H9 (cell line): ENCODE data around the gene SEC22B. TPM values are rescaled to one million over a fixed set of nuclear protein-coding genes. Genes with fewer than 3 reads are reported as not detected.
"Not testable (repeated sequence)": the region's sequence is repeated elsewhere in the genome, so short reads cannot be mapped to it uniquely, and the experiment has no call there.

Experiments
- DNase-seq: peaks from one replicate; pipeline ENCODE4 v3.0.0-alpha.2; 2017
- H2AFZ ChIP-seq: one replicate; pipeline ENCODE4 v1.6.1; 2013; ENCODE audit warnings: mild to moderate bottlenecking, low read length, control low read depth, moderate library complexity
- H2AK5ac ChIP-seq: 2 replicates; pipeline ENCODE4 v1.6.1; 2013; ENCODE audit warnings: low read length, control low read depth, mixed read lengths; ENCODE audit not compliant: insufficient read length
- H2BK120ac ChIP-seq: one replicate; pipeline ENCODE4 v1.6.1; 2013; ENCODE audit warnings: low read depth, mild to moderate bottlenecking, low read length, control low read depth, inconsistent platforms; ENCODE audit not compliant: poor library complexity, severe bottlenecking
- H2BK12ac ChIP-seq: 2 replicates; pipeline ENCODE4 v1.6.1; 2013; ENCODE audit warnings: low read length, control low read depth, mixed read lengths, low read depth; ENCODE audit not compliant: insufficient read length
- H2BK15ac ChIP-seq: 2 replicates; pipeline ENCODE4 v1.6.1; 2013; ENCODE audit warnings: low read depth, low read length, control low read depth
- H2BK20ac ChIP-seq: one replicate; pipeline ENCODE4 v1.6.1; 2013; ENCODE audit warnings: low read depth, mild to moderate bottlenecking, low read length, control low read depth, inconsistent platforms; ENCODE audit not compliant: poor library complexity, severe bottlenecking
- H2BK5ac ChIP-seq: 2 replicates; pipeline ENCODE4 v1.6.1; 2013; ENCODE audit warnings: low read length, control low read depth, mixed read lengths; ENCODE audit not compliant: insufficient read length
- H3K14ac ChIP-seq: 2 replicates; pipeline ENCODE4 v1.6.1; 2013; ENCODE audit warnings: low read length, control low read depth; ENCODE audit not compliant: insufficient read depth
- H3K18ac ChIP-seq: 2 replicates; pipeline ENCODE4 v1.6.1; 2013; ENCODE audit warnings: low read depth, mild to moderate bottlenecking, mixed read lengths, low read length, control low read depth; ENCODE audit not compliant: insufficient read length
- H3K23ac ChIP-seq: 2 replicates; pipeline ENCODE4 v1.6.1; 2013; ENCODE audit warnings: low read length, control low read depth, mixed read lengths, low read depth; ENCODE audit not compliant: insufficient read length
- H3K23me2 ChIP-seq: 2 replicates; pipeline ENCODE4 v1.6.1; 2013; ENCODE audit warnings: low read depth, mild to moderate bottlenecking, mixed read lengths, low read length, control low read depth; ENCODE audit not compliant: insufficient read length, poor library complexity, severe bottlenecking
- H3K27ac ChIP-seq: 2 replicates; pipeline ENCODE4 v1.5.1; 2013; ENCODE audit warnings: low read length, control low read depth, mixed read lengths, low read depth; ENCODE audit not compliant: insufficient read length
- H3K27me3 ChIP-seq: 2 replicates; pipeline ENCODE4 v1.6.1; 2013; ENCODE audit warnings: low read length, control low read depth, inconsistent platforms; ENCODE audit not compliant: insufficient read depth
- H3K4ac ChIP-seq: 2 replicates; pipeline ENCODE4 v1.6.1; 2013; ENCODE audit warnings: low read depth, mild to moderate bottlenecking, control low read depth, inconsistent platforms, low read length, moderate library complexity
- H3K4me1 ChIP-seq: 2 replicates; pipeline ENCODE4 v1.6.1; 2013; ENCODE audit warnings: low read length, control low read depth, inconsistent platforms; ENCODE audit not compliant: insufficient read depth
- H3K4me2 ChIP-seq: 2 replicates; pipeline ENCODE4 v1.6.1; 2013; ENCODE audit warnings: low read length, control low read depth, mixed read lengths; ENCODE audit not compliant: insufficient read length, insufficient read depth
- H3K56ac ChIP-seq: 2 replicates; pipeline ENCODE4 v1.6.1; 2013; ENCODE audit warnings: low read depth, mild to moderate bottlenecking, mixed read lengths, low read length, control low read depth; ENCODE audit not compliant: insufficient read length
- H3K79me1 ChIP-seq: 2 replicates; pipeline ENCODE4 v1.6.1; 2013; ENCODE audit warnings: low read depth, mild to moderate bottlenecking, moderate library complexity, low read length, control low read depth, inconsistent platforms; ENCODE audit not compliant: insufficient read depth, poor library complexity, severe bottlenecking
- H3K79me2 ChIP-seq: 2 replicates; pipeline ENCODE4 v1.6.1; 2013; ENCODE audit warnings: low read length, control low read depth, inconsistent platforms; ENCODE audit not compliant: insufficient read depth
- H3K9ac ChIP-seq: 2 replicates; pipeline ENCODE4 v1.6.1; 2013; ENCODE audit warnings: low read length, control low read depth, mixed read lengths; ENCODE audit not compliant: insufficient read length; ENCODE audit errors: extremely low read depth
- H3K9me3 ChIP-seq: one replicate; pipeline ENCODE4 v1.6.1; 2013; ENCODE audit warnings: low read depth, low read length, inconsistent platforms; ENCODE audit not compliant: control insufficient read depth
- H3T11ph ChIP-seq: one replicate; pipeline ENCODE4 v1.6.1; 2013; ENCODE audit warnings: mild to moderate bottlenecking, low read length, control low read depth, inconsistent platforms
- H4K20me1 ChIP-seq: one replicate; pipeline ENCODE4 v1.6.1; 2013; ENCODE audit not compliant: control insufficient read depth, insufficient read length, insufficient read depth
- H4K5ac ChIP-seq: 2 replicates; pipeline ENCODE4 v1.6.1; 2013; ENCODE audit warnings: low read depth, mild to moderate bottlenecking, mixed read lengths, low read length, control low read depth; ENCODE audit not compliant: insufficient read length
- H4K8ac ChIP-seq: replicated peaks from 2 replicates; pipeline ENCODE4 v1.6.1; 2013; ENCODE audit warnings: low read length, control low read depth, mixed read lengths, low read depth; ENCODE audit not compliant: insufficient read length
- H4K91ac ChIP-seq: 2 replicates; pipeline ENCODE4 v1.6.1; 2013; ENCODE audit warnings: low read depth, mild to moderate bottlenecking, moderate library complexity, mixed read lengths, low read length, control low read depth; ENCODE audit not compliant: insufficient read length
- H3K27ac Mint-ChIP-seq, 3 experiments: 2 replicates in 2 of 3; 3 replicates in 1 of 3; pipeline ENCODE4 v1.8.0; 2020 to 2021; ENCODE audit warnings: mixed read lengths in 3 of 3, mild to moderate bottlenecking in 1 of 3, moderate library complexity in 1 of 3
- H3K27me3 Mint-ChIP-seq: 2 replicates; pipeline ENCODE4 v1.8.0; 2021; ENCODE audit warnings: low read depth, mild to moderate bottlenecking, moderate library complexity, mixed read lengths
- H3K36me3 Mint-ChIP-seq, 3 experiments: 2 replicates in 2 of 3; 3 replicates in 1 of 3; pipeline ENCODE4 v1.8.0; 2020 to 2021; ENCODE audit warnings: low read depth in 3 of 3, mixed read lengths in 3 of 3; ENCODE audit not compliant: insufficient read depth in 1 of 3
- H3K4me1 Mint-ChIP-seq, 2 experiments: 2 replicates each; pipeline ENCODE4 v1.8.0; 2020; ENCODE audit warnings: mixed read lengths in 2 of 2
- H3K4me3 Mint-ChIP-seq, 2 experiments: 2 replicates in 1 of 2; 3 replicates in 1 of 2; pipeline ENCODE4 v1.8.0; 2020 to 2021; ENCODE audit warnings: mild to moderate bottlenecking in 2 of 2, mixed read lengths in 2 of 2, moderate library complexity in 1 of 2
- H3K9me3 Mint-ChIP-seq, 2 experiments: 2 replicates in 1 of 2; 3 replicates in 1 of 2; pipeline ENCODE4 v1.8.0; 2020; ENCODE audit warnings: mild to moderate bottlenecking in 2 of 2, mixed read lengths in 2 of 2, moderate library complexity in 1 of 2
- WGBS: extraction: QIAGEN DNeasy Blood & Tissue Kit; methylation state at CpG from one replicate; pipeline ENCODE4 v1.1.7; 2013; ENCODE audit warnings: missing lambda C conversion rate, low lambda C conversion rate, mixed read lengths; ENCODE audit not compliant: insufficient read length; ENCODE audit errors: extremely low coverage; 5-methylcytosine and 5-hydroxymethylcytosine counted together
- total RNA-seq: library from RNA; stranded (reverse); gene quantifications from 2 replicates; pipeline ENCODE4 v1.2.1, GENCODE V29; 2021

SEC22B gene
- total RNA-seq, 1 experiment from 2014 or later = 13.9 TPM

- not testable (repeated sequence) for H2AFZ ChIP-seq, H3K14ac ChIP-seq, H3K56ac ChIP-seq, H3K27me3 Mint-ChIP-seq, H3K79me2 ChIP-seq, H3K4me2 ChIP-seq, H3T11ph ChIP-seq, H3K9me3 ChIP-seq, H3K4ac ChIP-seq, DNase-seq, H4K91ac ChIP-seq, H3K4me3 Mint-ChIP-seq, H3K27ac ChIP-seq, H4K8ac ChIP-seq, H3K79me1 ChIP-seq, H2BK15ac ChIP-seq, H3K27me3 ChIP-seq, H2AK5ac ChIP-seq, H2BK120ac ChIP-seq, H4K20me1 ChIP-seq, H3K4me1 Mint-ChIP-seq, H3K27ac Mint-ChIP-seq, H4K5ac ChIP-seq, H3K23me2 ChIP-seq, H3K9ac ChIP-seq, H3K4me1 ChIP-seq, H3K18ac ChIP-seq, H3K9me3 Mint-ChIP-seq, H3K23ac ChIP-seq, H3K36me3 Mint-ChIP-seq, H2BK12ac ChIP-seq, H2BK5ac ChIP-seq, H2BK20ac ChIP-seq
- WGBS = no CpG with 5 or more reads among the region's 6 CpGs
These were observed 34.4 kb upstream of the SEC22B start for GRCh38 chr1:120210754-120211153.

- H2BK15ac ChIP-seq, H3K27ac ChIP-seq, H2BK120ac ChIP-seq, H3K27ac Mint-ChIP-seq, H3K18ac ChIP-seq, H2BK5ac ChIP-seq, H4K20me1 ChIP-seq, H3K23me2 ChIP-seq, H2BK12ac ChIP-seq, H3K27me3 ChIP-seq, H3K23ac ChIP-seq, H3K56ac ChIP-seq, H3K9me3 Mint-ChIP-seq, H3K4me2 ChIP-seq, H2BK20ac ChIP-seq, H3K79me1 ChIP-seq, H3K4me1 ChIP-seq, H2AFZ ChIP-seq, H4K5ac ChIP-seq, H3K14ac ChIP-seq, H2AK5ac ChIP-seq, H3K79me2 ChIP-seq, H3K9me3 ChIP-seq, H3K4me1 Mint-ChIP-seq, H4K8ac ChIP-seq, H3T11ph ChIP-seq, H4K91ac ChIP-seq, H3K36me3 Mint-ChIP-seq, H3K9ac ChIP-seq, H3K4ac ChIP-seq: not testable (repeated sequence)
- WGBS = no CpG with 5 or more reads among the region's 55 CpGs
- Mint-ChIP-seq H3K4me3 (peak overlapping the region; percentile 59 to 82), H3K27me3 (peaks cover 20% of the 10 kb centered on the region)
- DNase-seq = peak; percentile 35
These were observed 20.8 kb upstream of the SEC22B start for GRCh38 chr1:120196863-120197775.
